ENCODE measurements around the gene ST3GAL4.

- TF ChIP-seq CTCF (conservative IDR thresholded peaks at IDR 0.05; ENCODE audit: low read length) (no peak), EZH2phosphoT487 (IDR thresholded peaks at IDR 0.05; ENCODE audit: borderline replicate concordance, low read depth, low read length) (no peak)
Observed at GRCh38 chr11:126426820-126427749, 71.6 kb downstream of the ST3GAL4 start.

Data from OCI-LY7 (cell line).